ENCODE data around the gene ADGRD1. TPM values are rescaled to one million over a fixed set of nuclear protein-coding genes. Genes with fewer than 3 reads are reported as not detected.

The ADGRD1 gene
- total RNA-seq, 1 donor from 2014 or later = 11.0 TPM

DNA sequence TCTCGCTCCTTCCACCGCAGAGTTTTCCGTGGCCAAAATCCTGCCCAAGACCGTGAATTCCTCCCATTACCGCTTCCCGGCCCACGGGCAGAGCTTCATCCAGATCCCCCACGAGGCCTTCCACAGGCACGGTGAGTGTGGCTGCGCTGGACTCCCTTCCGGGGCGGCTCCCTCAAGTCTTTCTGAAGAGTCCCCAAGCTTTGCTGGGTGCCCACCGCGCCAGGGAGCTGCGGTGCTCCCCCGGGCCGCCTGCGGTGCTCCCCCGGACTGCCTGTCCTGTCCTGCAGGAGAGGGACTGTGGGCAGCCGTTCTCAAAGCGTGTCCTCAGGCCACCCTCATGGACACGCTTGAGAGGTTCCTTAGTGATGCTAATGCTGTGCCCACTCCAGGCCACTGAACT, 50.5 kb downstream of the ADGRD1 start:
- Mint-ChIP-seq H3K27me3 (peaks cover 4% of the 10 kb centered on the region), H3K9me3 (peaks cover 4% of the 10 kb centered on the region), H3K4me1 (ENCODE audit: unreplicated experiment) (peaks cover 17% of the 10 kb centered on the region), H3K27ac (no peak overlapping the region), H3K36me3 (no peaks in the 10 kb centered on the region), H3K4me3 (no peak overlapping the region)
- no peak for DNase-seq (ENCODE audit: extremely low spot score, unreplicated experiment)
- TF ChIP-seq CTCF (conservative IDR thresholded peaks at IDR 0.05) = no peak

DNA sequence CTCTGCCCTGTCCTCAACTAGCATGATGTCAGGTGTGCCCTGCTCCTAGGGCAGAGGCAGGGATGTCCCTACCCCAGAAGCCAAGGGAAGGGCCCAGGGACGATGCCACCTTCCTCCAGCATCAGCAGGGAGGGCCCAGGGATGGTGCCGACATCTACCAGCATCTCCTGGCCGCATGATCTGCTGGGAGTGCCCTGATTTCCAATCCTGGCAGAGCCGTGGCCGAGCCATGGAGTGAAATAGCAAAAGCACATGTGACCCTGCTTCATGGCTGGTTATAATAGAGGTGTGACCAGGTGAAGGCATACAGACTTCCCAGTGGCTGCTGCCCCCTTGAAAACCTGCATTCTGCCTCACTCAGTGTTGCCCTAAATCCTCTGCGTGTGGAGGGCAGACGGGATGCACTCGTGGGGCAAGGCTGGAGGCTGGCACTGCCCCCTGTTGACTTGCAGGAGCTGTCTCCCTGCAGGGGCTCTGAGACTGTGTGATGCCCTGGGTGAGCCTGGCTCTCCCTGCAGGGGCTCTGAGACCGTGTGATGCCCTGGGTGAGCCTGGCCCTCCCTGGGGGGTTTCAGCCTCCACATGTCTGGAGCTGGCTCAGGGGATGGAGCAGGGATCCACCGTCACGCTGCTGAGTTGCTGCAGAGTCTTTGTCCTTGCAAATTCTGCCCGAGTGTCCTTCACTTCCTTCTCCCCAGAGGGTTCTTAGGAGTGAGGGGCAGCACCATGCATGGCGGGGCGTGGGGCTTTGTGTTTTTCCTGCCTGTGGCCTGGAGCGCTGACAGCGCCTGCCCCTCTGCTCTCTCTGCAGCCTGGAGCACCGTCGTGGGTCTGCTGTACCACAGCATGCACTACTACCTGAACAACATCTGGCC, 51.7 kb downstream of the ADGRD1 start:
- H3K4me1 Mint-ChIP-seq (ENCODE audit: unreplicated experiment) = peaks cover 19% of the 10 kb centered on the region
- no peak for TF ChIP-seq CTCF (conservative IDR thresholded peaks at IDR 0.05)
- no peak overlapping the region for H3K4me3 Mint-ChIP-seq
- no peak overlapping the region for H3K27ac Mint-ChIP-seq
- peaks cover 4% of the 10 kb centered on the region for H3K27me3 Mint-ChIP-seq
- no peaks in the 10 kb centered on the region for H3K36me3 Mint-ChIP-seq
- no peaks in the 10 kb centered on the region for H3K9me3 Mint-ChIP-seq
- DNase-seq (ENCODE audit: extremely low spot score, unreplicated experiment) = no peak

DNA sequence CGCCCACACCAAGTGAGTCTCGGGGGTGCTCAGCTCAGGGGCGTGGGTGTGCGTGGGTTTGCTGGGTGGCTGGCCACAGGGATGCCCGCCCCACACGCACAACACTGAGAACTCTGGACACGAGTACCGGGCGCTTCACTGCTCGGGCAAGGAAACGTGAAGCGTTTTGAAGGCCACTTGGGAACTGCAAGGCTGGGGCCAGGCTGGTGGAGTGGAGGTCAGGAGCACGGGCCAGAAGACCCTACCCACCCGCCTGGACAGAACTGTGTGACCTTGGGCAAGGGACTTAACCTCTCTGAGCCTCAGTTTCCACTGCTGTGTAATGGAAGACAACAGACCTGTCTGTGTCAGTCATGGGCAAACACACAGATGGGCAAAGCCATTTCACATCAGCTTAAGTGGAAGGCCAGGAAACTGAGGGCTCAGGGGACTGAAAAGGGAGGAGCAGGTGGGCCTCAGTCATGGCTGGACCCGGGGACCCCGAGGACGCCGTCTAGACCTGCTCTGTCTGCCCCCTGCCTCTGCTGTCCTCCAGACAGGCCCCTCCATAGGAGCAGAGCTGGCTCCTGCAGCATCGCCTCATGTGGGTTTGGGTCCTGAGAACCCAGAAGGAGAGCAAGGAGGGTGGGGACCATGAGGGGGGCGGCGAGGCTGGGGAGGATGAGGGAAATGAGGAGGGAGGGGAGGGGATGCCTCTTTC, 52.5 kb downstream of the ADGRD1 start:
- H3K4me1 Mint-ChIP-seq (ENCODE audit: unreplicated experiment) = peaks cover 23% of the 10 kb centered on the region
- TF ChIP-seq CTCF (conservative IDR thresholded peaks at IDR 0.05) = no peak
- H3K27me3 Mint-ChIP-seq = peaks cover 4% of the 10 kb centered on the region
- DNase-seq (ENCODE audit: extremely low spot score, unreplicated experiment) = no peak
- no peak overlapping the region for H3K4me3 Mint-ChIP-seq
- H3K27ac Mint-ChIP-seq = no peak overlapping the region
- H3K9me3 Mint-ChIP-seq = no peaks in the 10 kb centered on the region
- H3K36me3 Mint-ChIP-seq = no peaks in the 10 kb centered on the region

DNA sequence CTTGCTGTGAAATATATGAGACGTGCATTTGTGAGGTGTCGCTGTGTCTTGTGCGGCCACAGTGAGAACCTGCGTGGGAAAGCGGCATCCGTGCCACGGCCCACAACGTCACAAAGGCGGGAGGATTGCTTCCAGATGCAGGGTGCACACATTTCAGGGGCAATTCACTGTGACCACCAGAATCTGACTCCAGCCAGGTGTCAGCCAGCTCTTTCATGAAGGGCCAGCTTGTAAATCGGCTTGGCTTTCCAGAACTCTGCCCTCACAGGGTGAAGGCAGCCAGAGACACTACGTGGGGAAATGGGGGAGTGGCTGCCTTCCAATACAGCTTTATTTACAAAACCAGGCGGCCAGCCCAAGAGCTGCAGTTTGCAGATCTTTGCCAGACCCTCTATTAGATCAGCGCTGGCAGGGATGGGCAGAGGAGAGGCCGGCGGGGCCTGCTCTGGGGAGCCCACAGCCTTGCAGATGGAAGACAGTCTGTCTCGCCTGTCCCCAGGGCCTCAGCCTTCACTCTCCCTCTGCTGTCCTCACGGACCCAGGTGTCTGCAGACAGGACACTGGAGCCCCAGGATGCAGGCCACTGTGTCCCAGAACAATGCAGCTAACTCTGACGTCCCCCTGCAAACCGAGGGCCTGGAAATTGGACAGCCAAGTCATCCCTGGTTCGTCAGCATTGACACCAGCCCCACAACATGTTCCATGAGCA, 53.5 kb downstream of the ADGRD1 start:
- peaks cover 27% of the 10 kb centered on the region for H3K4me1 Mint-ChIP-seq (ENCODE audit: unreplicated experiment)
- DNase-seq (ENCODE audit: extremely low spot score, unreplicated experiment) = no peak
- no peaks in the 10 kb centered on the region for H3K9me3 Mint-ChIP-seq
- H3K27ac Mint-ChIP-seq = no peak overlapping the region
- TF ChIP-seq CTCF (conservative IDR thresholded peaks at IDR 0.05) = no peak
- H3K36me3 Mint-ChIP-seq = no peaks in the 10 kb centered on the region
- peaks cover 4% of the 10 kb centered on the region for H3K27me3 Mint-ChIP-seq
- no peak overlapping the region for H3K4me3 Mint-ChIP-seq

DNA sequence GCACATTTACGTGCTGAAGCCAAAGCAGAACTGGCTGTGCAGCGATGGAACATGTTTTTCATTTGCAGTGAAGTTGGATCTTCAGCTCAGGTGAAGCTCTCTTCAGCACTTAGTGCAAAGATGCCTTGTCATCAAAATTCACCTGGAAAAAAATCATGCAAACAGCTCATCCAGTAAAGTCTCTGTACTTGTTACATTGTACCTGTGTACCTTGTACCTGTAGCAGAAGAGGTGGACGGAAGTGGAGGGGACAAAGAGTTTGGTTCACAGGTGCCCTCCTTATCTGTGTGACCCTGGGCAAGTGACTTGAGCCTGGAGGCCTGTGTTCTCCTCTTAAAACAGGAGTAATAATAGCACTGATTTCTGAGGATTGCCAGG, 54.0 kb downstream of the ADGRD1 start:
- no peaks in the 10 kb centered on the region for H3K36me3 Mint-ChIP-seq

More for the DNA sequence above, 54.0 kb downstream of the ADGRD1 start:
- TF ChIP-seq CTCF (conservative IDR thresholded peaks at IDR 0.05) = no peak
- no peak for DNase-seq (ENCODE audit: extremely low spot score, unreplicated experiment)
- peaks cover 32% of the 10 kb centered on the region for H3K4me1 Mint-ChIP-seq (ENCODE audit: unreplicated experiment)
- peak overlapping the region; percentile 40 for H3K27ac Mint-ChIP-seq
- H3K4me3 Mint-ChIP-seq = no peak overlapping the region
- no peaks in the 10 kb centered on the region for H3K9me3 Mint-ChIP-seq
- H3K27me3 Mint-ChIP-seq = peaks cover 4% of the 10 kb centered on the region
